HUES48 (cell line): Measurements from ENCODE around the gene DYNLL2.
"Not testable (repeated sequence)": the region's sequence is repeated elsewhere in the genome, so short reads cannot be mapped to it uniquely, and the experiment has no call there.

Source experiments
- H3K27ac ChIP-seq: one replicate; pipeline ENCODE4 v1.7.0; 2013; ENCODE audit warnings: low read depth, low read length, inconsistent platforms
- H3K27me3 ChIP-seq: 2 replicates; pipeline ENCODE4 v1.6.1; 2013; ENCODE audit warnings: mild to moderate bottlenecking, low read length; ENCODE audit not compliant: control insufficient read depth, insufficient read depth
- H3K36me3 ChIP-seq: 2 replicates; pipeline ENCODE4 v1.6.1; 2013; ENCODE audit warnings: low read length; ENCODE audit not compliant: control insufficient read depth, insufficient read depth
- H3K4me1 ChIP-seq: 2 replicates; pipeline ENCODE4 v1.6.1; 2013; ENCODE audit warnings: mild to moderate bottlenecking, low read length; ENCODE audit not compliant: control insufficient read depth, insufficient read depth
- H3K4me3 ChIP-seq: 2 replicates; pipeline ENCODE4 v1.5.1; 2013; ENCODE audit warnings: mild to moderate bottlenecking, low read depth, low read length
- H3K9ac ChIP-seq: 2 replicates; pipeline ENCODE4 v1.6.1; 2013; ENCODE audit warnings: mild to moderate bottlenecking, low read depth, low read length, moderate library complexity
- H3K9me3 ChIP-seq: 2 replicates; pipeline ENCODE4 v1.6.1; 2013; ENCODE audit warnings: low read length; ENCODE audit not compliant: control insufficient read depth, insufficient read depth

Gene DYNLL2

GRCh38 chr17:58109197-58109596, 26.0 kb downstream of the DYNLL2 start:
- Histone ChIP-seq H3K27me3 (no peaks in the 10 kb centered on the region), H3K4me3 (no peak overlapping the region), H3K4me1 (no peaks in the 10 kb centered on the region), H3K36me3 (no peaks in the 10 kb centered on the region), H3K27ac (no peak overlapping the region), H3K9ac (no peak overlapping the region), H3K9me3 (no peaks in the 10 kb centered on the region)

DNA sequence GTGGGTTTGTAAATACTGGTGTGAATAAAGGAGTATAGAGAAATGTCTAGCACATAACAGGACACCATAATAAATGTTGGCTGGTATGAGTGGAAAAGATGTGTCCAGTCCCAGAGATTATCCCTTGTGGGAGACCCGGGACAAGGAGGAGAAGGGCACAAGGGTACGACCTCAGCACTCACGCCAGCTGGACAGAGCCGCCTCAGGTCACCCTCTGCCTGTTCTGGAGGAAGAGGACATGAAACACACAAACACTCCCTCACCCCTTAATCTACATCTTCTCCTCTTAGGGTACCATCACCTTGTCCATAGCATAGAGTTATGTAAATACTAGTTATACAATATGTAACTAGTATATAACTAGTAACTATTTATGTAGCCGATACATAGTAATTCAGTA, 26.8 kb downstream of the DYNLL2 start:
- Histone ChIP-seq H3K4me3 (no peak overlapping the region), H3K4me1 (no peaks in the 10 kb centered on the region)

DNA sequence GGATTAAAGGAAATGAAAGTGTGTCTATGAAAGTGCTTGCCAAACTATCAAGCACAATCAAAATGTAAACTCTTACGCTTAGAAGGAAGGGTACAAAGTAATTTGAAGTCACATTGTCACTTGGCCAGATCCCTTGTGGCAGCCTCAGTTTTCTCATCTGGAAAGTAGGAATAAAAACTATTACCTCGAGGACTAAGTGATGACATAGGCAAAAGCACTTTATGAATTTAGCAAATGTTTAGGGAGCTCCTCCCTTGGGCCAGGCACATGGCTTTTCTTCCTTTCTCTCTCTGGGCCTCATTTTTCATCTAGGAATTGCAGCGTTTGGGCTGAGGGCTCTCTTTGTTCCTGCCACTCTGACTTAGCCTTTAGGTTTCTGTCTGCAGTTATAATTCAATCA, 28.5 kb downstream of the DYNLL2 start:
- H3K27me3 ChIP-seq, result no peaks in the 10 kb centered on the region
- no peaks in the 10 kb centered on the region for H3K36me3 ChIP-seq
- H3K27ac ChIP-seq, result no peak overlapping the region
- no peak overlapping the region for H3K9ac ChIP-seq
- no peaks in the 10 kb centered on the region for H3K4me1 ChIP-seq
- H3K9me3 ChIP-seq, result no peaks in the 10 kb centered on the region
- no peak overlapping the region for H3K4me3 ChIP-seq

More for the DNA sequence above, 26.8 kb downstream of the DYNLL2 start:
- Histone ChIP-seq H3K9me3 (no peaks in the 10 kb centered on the region), H3K27ac (no peak overlapping the region), H3K27me3 (no peaks in the 10 kb centered on the region), H3K9ac (no peak overlapping the region), H3K36me3 (no peaks in the 10 kb centered on the region)

- Histone ChIP-seq H3K27ac (no peak overlapping the region), H3K4me3 (no peak overlapping the region), H3K36me3 (no peaks in the 10 kb centered on the region), H3K9ac (no peak overlapping the region), H3K4me1 (no peaks in the 10 kb centered on the region), H3K27me3 (peaks cover 2% of the 10 kb centered on the region; the same call in 1 of the 2 replicates), H3K9me3 (no peaks in the 10 kb centered on the region)
These were observed 29.9 kb downstream of the DYNLL2 start for GRCh38 chr17:58112970-58113631.

- no peak overlapping the region for H3K4me3 ChIP-seq
- H3K9ac ChIP-seq, result no peak overlapping the region
- H3K4me1 ChIP-seq, result no peaks in the 10 kb centered on the region
- no peak overlapping the region for H3K27ac ChIP-seq
- H3K36me3 ChIP-seq, result no peaks in the 10 kb centered on the region
- H3K9me3 ChIP-seq, result no peaks in the 10 kb centered on the region
- peaks cover 2% of the 10 kb centered on the region; the same call in 1 of the 2 replicates for H3K27me3 ChIP-seq
These were observed 30.7 kb downstream of the DYNLL2 start for GRCh38 chr17:58113947-58114346.

DNA sequence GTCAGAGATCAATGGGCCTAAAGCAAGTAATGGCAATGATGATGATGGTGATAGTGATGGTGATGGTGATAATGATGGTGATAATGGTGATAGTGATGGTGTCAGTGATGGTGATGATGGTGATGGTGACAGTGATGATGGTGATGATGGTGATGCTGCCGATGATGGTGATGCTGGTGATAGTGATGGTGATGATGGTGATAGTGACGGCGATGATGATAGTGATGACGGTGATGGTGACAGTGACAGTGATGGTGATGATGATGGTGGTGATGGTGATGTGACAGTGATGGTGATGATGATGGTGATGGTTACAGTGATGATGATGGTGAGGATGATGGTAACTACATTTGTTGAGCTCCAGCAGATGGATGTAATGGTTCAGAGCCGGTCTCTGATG, 34.2 kb downstream of the DYNLL2 start:
- Histone ChIP-seq H3K9ac (no peak overlapping the region), H3K27me3 (peaks cover 2% of the 10 kb centered on the region; the same call in 1 of the 2 replicates), H3K4me1 (no peaks in the 10 kb centered on the region), H3K27ac (no peak overlapping the region), H3K4me3 (no peak overlapping the region), H3K9me3 (no peaks in the 10 kb centered on the region), H3K36me3 (no peaks in the 10 kb centered on the region)

DNA sequence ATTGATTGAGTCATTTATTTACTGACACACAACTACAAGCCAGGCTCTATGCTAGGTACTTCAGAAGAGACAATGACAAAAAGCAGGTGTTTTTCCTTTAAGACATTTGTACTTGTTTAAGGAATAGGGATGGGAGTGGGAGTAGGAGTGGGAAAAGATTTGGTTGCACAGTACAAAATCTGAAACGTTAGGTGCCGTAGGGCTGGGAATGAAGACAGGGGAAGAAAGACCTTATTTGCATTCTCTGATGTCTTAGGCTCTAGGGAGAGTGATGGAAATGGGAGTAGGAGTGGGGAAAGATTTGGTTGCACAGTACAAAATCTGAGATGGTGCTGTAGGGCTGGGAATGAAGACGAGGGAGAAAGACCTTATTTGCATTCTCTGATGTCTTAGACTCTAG, 36.3 kb downstream of the DYNLL2 start:
- Histone ChIP-seq H3K36me3 (no peaks in the 10 kb centered on the region), H3K4me1 (no peaks in the 10 kb centered on the region), H3K27ac (no peak overlapping the region), H3K9me3 (no peaks in the 10 kb centered on the region), H3K27me3 (peaks cover 2% of the 10 kb centered on the region; the same call in 1 of the 2 replicates), H3K9ac (no peak overlapping the region), H3K4me3 (no peak overlapping the region)

- Histone ChIP-seq H3K9ac (no peak overlapping the region), H3K9me3 (no peaks in the 10 kb centered on the region), H3K4me1 (no peaks in the 10 kb centered on the region), H3K4me3 (no peak overlapping the region), H3K36me3 (no peaks in the 10 kb centered on the region), H3K27me3 (peaks cover 2% of the 10 kb centered on the region; the same call in 1 of the 2 replicates), H3K27ac (no peak overlapping the region)
These were observed 37.1 kb downstream of the DYNLL2 start for GRCh38 chr17:58120195-58120822.

DNA sequence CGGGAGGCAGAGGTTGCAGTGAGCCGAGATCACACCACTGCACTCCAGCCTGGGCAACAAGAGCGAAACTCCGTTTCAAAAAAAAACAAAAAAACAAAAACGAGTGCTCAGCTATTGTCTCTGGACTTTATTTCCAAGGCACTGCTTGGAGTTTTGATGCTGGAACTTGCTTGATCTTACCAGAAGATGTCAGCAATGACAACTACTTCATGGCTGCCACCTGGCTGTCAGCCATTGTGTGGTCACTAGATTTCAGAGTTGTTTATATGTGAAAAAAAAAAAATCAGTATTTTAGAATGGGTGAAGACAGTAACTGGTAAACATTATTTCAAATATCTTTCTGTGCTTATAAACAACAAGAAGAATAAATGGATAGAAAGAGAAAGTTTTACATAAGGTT, 38.7 kb downstream of the DYNLL2 start:
- Histone ChIP-seq H3K4me3 (no peak overlapping the region), H3K27me3 (peaks cover 2% of the 10 kb centered on the region; the same call in 1 of the 2 replicates), H3K9ac (no peak overlapping the region), H3K9me3 (no peaks in the 10 kb centered on the region), H3K4me1 (no peaks in the 10 kb centered on the region), H3K27ac (no peak overlapping the region), H3K36me3 (no peaks in the 10 kb centered on the region)

DNA sequence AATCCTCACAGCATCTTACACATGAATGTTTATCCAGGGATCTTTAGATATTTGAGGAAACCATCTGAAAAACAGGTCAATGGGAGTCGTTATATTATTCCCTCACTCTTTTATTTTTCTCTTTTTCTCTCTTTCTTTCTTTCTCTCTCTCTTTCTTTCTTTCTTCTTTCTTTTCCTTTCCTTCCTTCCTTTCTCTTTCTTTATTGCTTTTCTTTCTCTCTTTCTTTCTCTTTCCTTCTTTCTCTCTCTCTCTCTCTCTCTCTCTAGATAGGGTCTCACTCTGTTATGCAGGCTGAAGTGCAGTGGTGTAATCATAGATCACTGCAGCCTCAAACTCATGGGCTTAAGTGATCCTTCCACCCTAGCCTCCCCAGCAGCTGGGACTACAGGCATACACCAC, 44.6 kb downstream of the DYNLL2 start:
- H3K9ac ChIP-seq, result no peak overlapping the region
- H3K4me1 ChIP-seq, result no peaks in the 10 kb centered on the region
- no peaks in the 10 kb centered on the region for H3K36me3 ChIP-seq
- no peak overlapping the region for H3K27ac ChIP-seq
- no peak overlapping the region for H3K4me3 ChIP-seq
- H3K27me3 ChIP-seq, result 0 out of 2 replicates have a peak, but pooled peaks cover 7% of the 10 kb centered on the region
- no peaks in the 10 kb centered on the region for H3K9me3 ChIP-seq

DNA sequence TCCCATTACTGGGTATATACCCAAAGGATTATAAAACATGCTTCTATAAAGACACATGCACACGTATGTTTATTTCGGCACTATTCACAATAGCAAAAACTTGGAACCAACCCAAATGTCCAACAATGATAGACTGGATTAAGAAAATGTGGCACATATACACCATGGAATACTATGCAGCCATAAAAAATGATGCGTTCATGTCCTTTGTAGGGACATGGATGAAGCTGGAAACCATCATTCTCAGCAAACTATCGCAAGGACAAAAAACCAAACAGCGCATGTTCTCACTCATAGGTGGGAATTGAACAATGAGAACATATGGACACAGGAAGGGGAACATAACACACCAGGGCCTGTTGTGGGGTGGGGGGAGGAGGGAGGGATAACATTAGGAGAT, 49.5 kb downstream of the DYNLL2 start:
- not testable (repeated sequence) for H3K4me1 ChIP-seq, H3K9me3 ChIP-seq, H3K4me3 ChIP-seq, H3K36me3 ChIP-seq, H3K27ac ChIP-seq, H3K9ac ChIP-seq
- peaks cover 15% of the 10 kb centered on the region for H3K27me3 ChIP-seq
